ENCODE results near the gene STAC2. TPM values are rescaled to one million over a fixed set of nuclear protein-coding genes. Genes with fewer than 3 reads are reported as not detected.
A peak's percentile ranks its signal among the peaks of the same experiment; 100 is the strongest.

Gene STAC2
- total RNA-seq, 1 experiment from 2014 or later: 1.3 TPM

DNA sequence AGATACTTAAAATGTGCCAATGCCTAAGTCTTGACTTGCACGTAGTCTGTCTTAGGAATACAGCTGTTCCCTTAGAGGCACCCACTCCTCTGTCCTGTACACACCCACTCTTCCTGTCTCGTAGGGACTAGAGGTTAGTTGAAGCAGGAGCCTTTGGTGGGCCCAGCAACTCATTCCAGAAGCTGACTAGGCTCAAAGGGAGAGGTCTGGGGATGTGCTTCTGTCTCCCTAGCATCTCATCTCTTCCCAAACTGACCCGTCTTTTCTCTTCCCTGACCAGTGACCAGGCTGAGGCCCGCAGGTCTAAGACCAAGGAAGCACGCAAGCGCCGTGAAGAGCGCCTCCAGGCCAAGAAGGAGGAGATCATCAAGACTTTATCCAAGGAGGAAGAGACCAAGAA lies 21.5 kb downstream of the STAC2 start:
- DNase-seq (ENCODE audit: low spot score): no peak
- ChIA-PET POLR2A (ENCODE audit: low non-redundant PET) (interaction anchor here (0.8 kb wide), 1 partner anchor 422 kb away, joined by 3 read pairs; no protein-coding TSS in a partner anchor), CTCF (no interaction called here)
- H3K4me1 ChIP-seq (ENCODE audit: insufficient read depth, low read length, poor library complexity, severe bottlenecking): peaks cover 32% of the 10 kb centered on the region
- H3K9me3 ChIP-seq (ENCODE audit: low read depth, low read length, poor library complexity, severe bottlenecking): no peaks in the 10 kb centered on the region
- intact Hi-C loops (cut with micrococcal nuclease; ENCODE audit: unreplicated experiment): no loop called here
- no TSS peak for BruUV-seq (replicated peaks)
- H3K4me3 ChIP-seq (ENCODE audit: low read depth, low read length, poor library complexity, severe bottlenecking): no peak overlapping the region
- H3K27me3 ChIP-seq (replicated peaks; ENCODE audit: insufficient read depth, low read depth, low read length, poor library complexity): no peaks in the 10 kb centered on the region
- no peak overlapping the region for H3K27ac ChIP-seq (ENCODE audit: low read depth, low read length, poor library complexity, severe bottlenecking)
- TF ChIP-seq EZH2 (IDR thresholded peaks at IDR 0.05; ENCODE audit: borderline replicate concordance, low read depth, low read length, poor library complexity, severe bottlenecking): no peak
- TF ChIP-seq, protein P1, sequence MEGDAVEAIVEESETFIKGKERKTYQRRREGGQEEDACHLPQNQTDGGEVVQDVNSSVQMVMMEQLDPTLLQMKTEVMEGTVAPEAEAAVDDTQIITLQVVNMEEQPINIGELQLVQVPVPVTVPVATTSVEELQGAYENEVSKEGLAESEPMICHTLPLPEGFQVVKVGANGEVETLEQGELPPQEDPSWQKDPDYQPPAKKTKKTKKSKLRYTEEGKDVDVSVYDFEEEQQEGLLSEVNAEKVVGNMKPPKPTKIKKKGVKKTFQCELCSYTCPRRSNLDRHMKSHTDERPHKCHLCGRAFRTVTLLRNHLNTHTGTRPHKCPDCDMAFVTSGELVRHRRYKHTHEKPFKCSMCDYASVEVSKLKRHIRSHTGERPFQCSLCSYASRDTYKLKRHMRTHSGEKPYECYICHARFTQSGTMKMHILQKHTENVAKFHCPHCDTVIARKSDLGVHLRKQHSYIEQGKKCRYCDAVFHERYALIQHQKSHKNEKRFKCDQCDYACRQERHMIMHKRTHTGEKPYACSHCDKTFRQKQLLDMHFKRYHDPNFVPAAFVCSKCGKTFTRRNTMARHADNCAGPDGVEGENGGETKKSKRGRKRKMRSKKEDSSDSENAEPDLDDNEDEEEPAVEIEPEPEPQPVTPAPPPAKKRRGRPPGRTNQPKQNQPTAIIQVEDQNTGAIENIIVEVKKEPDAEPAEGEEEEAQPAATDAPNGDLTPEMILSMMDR (conservative IDR thresholded peaks at IDR 0.05; ENCODE audit: low read depth, low read length): no peak
- peaks cover 33% of the 10 kb centered on the region for H3K36me3 ChIP-seq (ENCODE audit: insufficient read depth, low read length, poor library complexity, severe bottlenecking)

DNA sequence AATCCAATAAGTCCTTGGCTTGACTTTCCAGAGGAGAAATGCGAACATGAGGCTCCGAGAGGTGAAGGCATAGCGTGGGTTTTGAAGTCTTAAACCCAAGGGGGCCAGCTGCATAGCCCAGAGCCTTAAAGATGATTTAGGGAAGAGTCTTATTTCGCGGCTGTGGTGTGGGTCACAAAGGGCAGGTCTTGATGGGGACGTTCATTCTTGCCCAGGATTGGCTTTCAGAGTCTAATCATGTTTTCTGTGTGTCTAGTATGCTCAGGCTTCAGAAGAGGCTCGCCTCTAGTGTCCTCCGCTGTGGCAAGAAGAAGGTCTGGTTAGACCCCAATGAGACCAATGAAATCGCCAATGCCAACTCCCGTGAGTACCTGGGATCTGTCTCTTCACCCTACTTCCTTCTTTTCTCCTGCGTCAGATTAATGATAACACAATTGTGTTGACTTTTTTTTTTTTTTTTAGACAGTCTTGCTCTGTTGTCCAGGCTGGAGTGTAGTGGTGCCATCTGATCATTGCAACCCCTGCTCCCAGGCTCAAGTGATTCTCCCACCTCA lies 24.7 kb downstream of the STAC2 start:
- no peaks in the 10 kb centered on the region for H3K9me3 ChIP-seq (ENCODE audit: low read depth, low read length, poor library complexity, severe bottlenecking)
- no peak for DNase-seq (ENCODE audit: low spot score)
- no peak for TF ChIP-seq EZH2 (IDR thresholded peaks at IDR 0.05; ENCODE audit: borderline replicate concordance, low read depth, low read length, poor library complexity, severe bottlenecking)
- TF ChIP-seq, protein P1 (conservative IDR thresholded peaks at IDR 0.05; ENCODE audit: low read depth, low read length): no peak
- peaks cover 23% of the 10 kb centered on the region for H3K4me1 ChIP-seq (ENCODE audit: insufficient read depth, low read length, poor library complexity, severe bottlenecking)
- CTCF ChIA-PET: no interaction called here
- BruUV-seq (replicated peaks): no TSS peak
- peaks cover 33% of the 10 kb centered on the region for H3K36me3 ChIP-seq (ENCODE audit: insufficient read depth, low read length, poor library complexity, severe bottlenecking)
- intact Hi-C loops (cut with micrococcal nuclease; ENCODE audit: unreplicated experiment): no loop called here
- peak overlapping the region; percentile 99 for H3K27ac ChIP-seq (ENCODE audit: low read depth, low read length, poor library complexity, severe bottlenecking)
- POLR2A ChIA-PET (ENCODE audit: low non-redundant PET): no interaction called here
- H3K4me3 ChIP-seq (ENCODE audit: low read depth, low read length, poor library complexity, severe bottlenecking): peak overlapping the region; percentile 88
- no peaks in the 10 kb centered on the region for H3K27me3 ChIP-seq (replicated peaks; ENCODE audit: insufficient read depth, low read depth, low read length, poor library complexity)

DNA sequence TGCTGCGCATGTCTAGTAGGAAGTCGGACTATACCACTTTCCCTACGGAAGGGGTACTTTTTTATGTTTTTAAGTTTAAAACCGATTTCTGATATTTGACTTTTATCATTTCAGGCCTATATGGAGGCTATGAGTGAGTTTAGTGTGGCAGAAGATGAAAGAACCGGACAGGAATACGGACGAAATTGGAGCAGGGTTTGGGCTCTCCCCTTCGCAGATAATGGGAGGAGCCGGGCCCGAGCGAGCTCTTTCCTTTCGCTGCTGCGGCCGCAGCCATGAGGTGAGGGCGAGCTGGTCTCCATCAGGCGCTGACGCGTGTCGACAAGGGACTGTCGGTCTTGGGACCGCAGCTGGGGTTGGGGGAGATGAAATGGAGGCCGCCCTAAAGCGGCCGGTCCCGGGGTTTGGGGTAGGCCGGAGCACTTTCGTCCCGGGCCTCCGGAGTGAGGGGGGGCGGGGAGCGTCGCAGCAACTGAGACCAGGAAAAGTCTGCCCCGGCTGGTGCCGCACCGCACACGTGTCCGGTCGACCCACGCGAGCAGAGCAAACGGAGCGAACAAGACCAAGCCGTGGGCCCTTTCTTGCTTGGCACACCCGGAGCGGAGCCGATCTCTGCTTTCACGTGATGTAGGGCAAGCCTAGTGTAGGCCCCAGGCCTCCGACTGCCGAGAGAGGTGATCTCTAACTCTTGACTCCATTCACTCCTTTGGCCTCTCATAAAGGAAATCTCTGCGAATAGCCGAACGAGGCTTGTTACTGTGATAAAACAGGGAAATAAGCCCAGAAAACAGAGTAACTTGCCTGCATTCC lies 25.5 kb downstream of the STAC2 start, which contains the start of gene RPL19:
Gene RPL19, plus strand, starts transcription at position 214 of the 810 bp plus-strand sequence. Its CDS starts 62 bp downstream, at position 276.
- ChIA-PET CTCF (interaction anchor here (0.9 to 1.2 kb wide), 4 partner anchors 35 to 48 kb away, joined by 3 to 5 read pairs (median 3); no protein-coding TSS in a partner anchor), POLR2A (ENCODE audit: low non-redundant PET) (interaction anchor here (0.5 to 0.9 kb wide), 8 partner anchors 9 to 401 kb away, joined by 3 to 20 read pairs (median 6); partner anchors contain the start of gene PIP4K2B)
- no peaks in the 10 kb centered on the region for H3K9me3 ChIP-seq (ENCODE audit: low read depth, low read length, poor library complexity, severe bottlenecking)
- BruUV-seq (replicated peaks): no TSS peak
- peak within 1 kb of the TSS; percentile 99 for H3K27ac ChIP-seq (ENCODE audit: low read depth, low read length, poor library complexity, severe bottlenecking)
- H3K4me1 ChIP-seq (ENCODE audit: insufficient read depth, low read length, poor library complexity, severe bottlenecking): peaks cover 30% of the 10 kb centered on the region
- TF ChIP-seq, protein P1 (conservative IDR thresholded peaks at IDR 0.05; ENCODE audit: low read depth, low read length): no peak
- TF ChIP-seq EZH2 (IDR thresholded peaks at IDR 0.05; ENCODE audit: borderline replicate concordance, low read depth, low read length, poor library complexity, severe bottlenecking): no peak
- peak within 1 kb of the TSS; percentile 88 for H3K4me3 ChIP-seq (ENCODE audit: low read depth, low read length, poor library complexity, severe bottlenecking)
- no peak for DNase-seq (ENCODE audit: low spot score)
- H3K27me3 ChIP-seq (replicated peaks; ENCODE audit: insufficient read depth, low read depth, low read length, poor library complexity): no peaks in the 10 kb centered on the region
- peaks cover 33% of the 10 kb centered on the region for H3K36me3 ChIP-seq (ENCODE audit: insufficient read depth, low read length, poor library complexity, severe bottlenecking)
- intact Hi-C loops (cut with micrococcal nuclease; ENCODE audit: unreplicated experiment): no loop called here
